Measurements from ENCODE around the gene LRRN2. TPM values are rescaled to one million over a fixed set of nuclear protein-coding genes. Genes with fewer than 3 reads are reported as not detected.

The LRRN2 gene
- total and polyA plus RNA-seq, 2 donors (not counting 3 experiments of a cell fraction or from before 2014, with no cell fraction given): not detected

GRCh38 chr1:204683284-204684205, 2.0 kb downstream of the LRRN2 start:
- POLR2A ChIA-PET: no interaction called here

More at GRCh38 chr1:204683284-204684205, 2.0 kb downstream of the LRRN2 start:
- no peak for FAIRE-seq
- Histone ChIP-seq H3K4me3 (replicated peaks in 1 of 3; ENCODE audit: insufficient read depth in 1 of 3, low read depth in 1 of 3, low read length in 3 of 3) (no peak overlapping the region), H3K36me3 (ENCODE audit: control insufficient read depth in 2 of 2, extremely low read depth in 1 of 2, insufficient read depth in 2 of 2, low read length in 2 of 2) (no peaks in the 10 kb centered on the region), H3K9ac (replicated peaks; ENCODE audit: extremely low read depth, insufficient read depth, low read length) (no peak overlapping the region), H3K9me1 (replicated peaks; ENCODE audit: control insufficient read depth, extremely low read depth, insufficient read depth, low read length) (no peaks in the 10 kb centered on the region), H4K20me1 (replicated peaks; ENCODE audit: control insufficient read depth, extremely low read depth, insufficient read depth, low read length) (no peaks in the 10 kb centered on the region), H3K4me1 (ENCODE audit: control insufficient read depth, extremely low read depth, insufficient read depth, low read length) (no peaks in the 10 kb centered on the region), H3K4me2 (ENCODE audit: insufficient read depth, low read length) (no peak overlapping the region), H2AFZ (ENCODE audit: low read depth, low read length) (no peak overlapping the region), H3K27me3 (ENCODE audit: control insufficient read depth in 2 of 2, insufficient read depth in 2 of 2, low read length in 2 of 2) (peaks cover 33 to 35% of the 10 kb centered on the region in 2 experiments), H3K27ac (ENCODE audit: insufficient read depth, low read depth, low read length) (no peak overlapping the region), H3K9me3 (replicated peaks; ENCODE audit: control insufficient read depth, insufficient read depth, low read length) (no peaks in the 10 kb centered on the region), H3K79me2 (ENCODE audit: control insufficient read depth, insufficient read depth, low read length) (no peaks in the 10 kb centered on the region)
- intact Hi-C loops (cut with micrococcal nuclease) (no loop called here), dilution Hi-C loops (cut with MboI; ENCODE audit: extremely low pct_ligation_motif_present, low sequenced_read_pairs) (no loop called here)
- CTCF ChIA-PET: interaction anchor here (0.8 to 1.5 kb wide), 2 partner anchors 123 to 258 kb away, joined by 3 to 5 read pairs; no protein-coding TSS in a partner anchor
- DNase-seq (ENCODE audit: low read depth, low spot score): no peak
- BruUV-seq (replicated peaks): no TSS peak
- TF ChIP-seq EZH2 (IDR thresholded peaks at IDR 0.05; ENCODE audit: borderline replicate concordance, low read depth, low read length, severe bottlenecking) (no peak), JUN (IDR thresholded peaks at IDR 0.05; ENCODE audit: borderline replicate concordance, insufficient read depth, insufficient read length, low read depth) (no peak), MYC (IDR thresholded peaks at IDR 0.05; ENCODE audit: low read depth, low read length) (no peak), CTCF (IDR thresholded peaks at IDR 0.05; ENCODE audit: extremely low read depth in 1 of 2, insufficient read depth in 1 of 2, low read depth in 1 of 2, low read length in 2 of 2) (no peak), POLR2A (IDR thresholded peaks at IDR 0.05; ENCODE audit: low read depth, low read length) (no peak), MAX (IDR thresholded peaks at IDR 0.05; ENCODE audit: insufficient read depth, insufficient read length) (no peak), GATA2 (IDR thresholded peaks at IDR 0.05; ENCODE audit: insufficient read depth, insufficient read length, low read depth, low read length) (no peak), FOS (IDR thresholded peaks at IDR 0.05; ENCODE audit: borderline replicate concordance, insufficient read depth, low read length) (no peak), POLR2AphosphoS5 (IDR thresholded peaks at IDR 0.05; ENCODE audit: insufficient read depth, low read depth, low read length) (no peak)
